HepG2 (cell line): ENCODE results near the gene TSN. TPM values are rescaled to one million over a fixed set of nuclear protein-coding genes. Genes with fewer than 3 reads are reported as not detected.

Experiments
- ARNTL ChIP-seq: sonication (generic); formaldehyde crosslinking; IDR thresholded peaks from 2 replicates; pipeline ENCODE4 v1.4.0; 2020; ENCODE audit warnings: mild to moderate bottlenecking, missing genetic modification reagents
- ATF2 ChIP-seq: sonication (generic); formaldehyde crosslinking; IDR thresholded peaks from 2 replicates; pipeline ENCODE4 v1.4.0; 2020; ENCODE audit warnings: missing genetic modification reagents
- CHD2 ChIP-seq: IDR thresholded peaks from 2 replicates; pipeline ENCODE4 v1.6.1; 2011; ENCODE audit warnings: low read depth, low read length, improper control_type of control experiment
- CREB1 ChIP-seq, 2 experiments: fragments of 450-650 bp in 1 of 2; IDR thresholded peaks; 2 replicates each; pipeline ENCODE4 v1.6.1; 2016 to 2017; ENCODE audit warnings: control low read depth in 1 of 2, mild to moderate bottlenecking in 1 of 2, missing compliant biosample characterization in 1 of 2, missing genetic modification characterization in 1 of 2
- GFI1 ChIP-seq: sonication (generic); formaldehyde crosslinking; IDR thresholded peaks from 2 replicates; pipeline ENCODE4 v1.5.0; 2020; ENCODE audit warnings: missing genetic modification reagents, mild to moderate bottlenecking, borderline replicate concordance
- GLI4 ChIP-seq: sonication (generic); formaldehyde crosslinking; IDR thresholded peaks from 2 replicates; pipeline ENCODE4 v1.5.1; 2020; ENCODE audit warnings: missing genetic modification reagents, mild to moderate bottlenecking, moderate library complexity, borderline replicate concordance
- GTF2F1 ChIP-seq: fragments of 150-350 bp; IDR thresholded peaks from 2 replicates; pipeline ENCODE4 v1.6.1; 2014; ENCODE audit warnings: low read length
- KLF11 ChIP-seq: IDR thresholded peaks from 2 replicates; pipeline ENCODE4 v1.6.1; 2016; ENCODE audit warnings: missing compliant biosample characterization
- KLF16 ChIP-seq, 2 experiments: sonication (generic) in 1 of 2; formaldehyde crosslinking in 1 of 2; IDR thresholded peaks; 2 replicates each; pipeline versions ENCODE4 v1.6.1 to v1.8.0; 2016 to 2023; ENCODE audit warnings: missing genetic modification reagents in 2 of 2, missing compliant biosample characterization in 1 of 2
- MAFF ChIP-seq: IDR thresholded peaks from 2 replicates; pipeline ENCODE4 v1.6.1; 2011; ENCODE audit warnings: low read depth, low read length, improper control_type of control experiment
- MNT ChIP-seq: fragments of 450-650 bp; IDR thresholded peaks from 2 replicates; pipeline ENCODE4 v1.6.1; 2016
- NBN ChIP-seq: fragments of 450-650 bp; conservative IDR thresholded peaks from 2 replicates; pipeline ENCODE4 v1.6.1; 2017
- PAXIP1 ChIP-seq: sonication (generic); formaldehyde crosslinking; conservative IDR thresholded peaks from 2 replicates; pipeline ENCODE4 v1.4.0; 2020; ENCODE audit warnings: mild to moderate bottlenecking, missing genetic modification reagents, moderate library complexity
- REPIN1 ChIP-seq: sonication (generic); formaldehyde crosslinking; IDR thresholded peaks from 2 replicates; pipeline ENCODE4 v1.8.0; 2022; ENCODE audit warnings: missing genetic modification reagents, low read depth, mild to moderate bottlenecking, borderline replicate concordance
- RFXANK ChIP-seq: IDR thresholded peaks from 2 replicates; pipeline ENCODE4 v1.6.1; 2016
- SMAD9 ChIP-seq: sonication (generic); formaldehyde crosslinking; IDR thresholded peaks from 2 replicates; pipeline ENCODE4 v1.5.1; 2020; ENCODE audit warnings: mild to moderate bottlenecking, missing genetic modification reagents
- ZNF251 ChIP-seq: sonication (generic); formaldehyde crosslinking; IDR thresholded peaks from 2 replicates; pipeline ENCODE4 v1.9.0; 2021; ENCODE audit warnings: mild to moderate bottlenecking, missing genetic modification reagents
- ZNF296 ChIP-seq: sonication (generic); formaldehyde crosslinking; conservative IDR thresholded peaks from 2 replicates; pipeline ENCODE4 v1.5.0; 2020; ENCODE audit warnings: mild to moderate bottlenecking, missing genetic modification reagents
- ZNF329 ChIP-seq: sonication (generic); formaldehyde crosslinking; IDR thresholded peaks from 2 replicates; pipeline ENCODE4 v1.9.0; 2021; ENCODE audit warnings: low read depth, mild to moderate bottlenecking, missing genetic modification reagents
- ZNF547 ChIP-seq: sonication (generic); formaldehyde crosslinking; IDR thresholded peaks from 2 replicates; pipeline ENCODE4 v1.5.1; 2020; ENCODE audit warnings: mild to moderate bottlenecking, missing genetic modification reagents
- ZNF644 ChIP-seq: IDR thresholded peaks from 2 replicates; pipeline ENCODE4 v1.6.1; 2016; ENCODE audit warnings: low read depth
- ZNF674 ChIP-seq: sonication (generic); formaldehyde crosslinking; IDR thresholded peaks from 2 replicates; pipeline ENCODE4 v1.5.0; 2020; ENCODE audit warnings: low read depth, mild to moderate bottlenecking, missing genetic modification reagents
- ZNF790 ChIP-seq: sonication (generic); formaldehyde crosslinking; IDR thresholded peaks from 2 replicates; pipeline ENCODE4 v1.8.0; 2022; ENCODE audit warnings: missing genetic modification reagents, mild to moderate bottlenecking, borderline replicate concordance
- ZNF800 ChIP-seq: sonication (generic); formaldehyde crosslinking; IDR thresholded peaks from 2 replicates; pipeline ENCODE4 v1.4.0; 2020; ENCODE audit warnings: missing genetic modification reagents
- polyA plus RNA-seq, 8 experiments: library from polyadenylated mRNA; depleted of rRNA in 3 of 8; stranded (reverse) in 7 of 8; unstranded in 1 of 8; fragments of >200 nt; fragmentation: Illumina TruSeq in 4 of 8; extraction: Trizol in 4 of 8; gene quantifications; 2 replicates each; pipeline versions ENCODE4 v1.2.1 to v1.2.3, GENCODE V29; 2011 to 2016; ENCODE audit warnings: low read depth in 4 of 8, missing spikeins in 1 of 8, mixed read lengths in 1 of 8; ENCODE audit not compliant: insufficient read depth in 1 of 8
- total RNA-seq, 5 experiments: library from RNA; depleted of rRNA; stranded (reverse); fragments of >200 nt; fragmentation: Illumina TruSeq; extraction: Trizol; gene quantifications; 2 replicates each; pipeline ENCODE4 v1.2.3, GENCODE V29; 2016; ENCODE audit warnings: low read depth in 1 of 5

The TSN gene
- total and polyA plus RNA-seq, 2 of the 13 experiments (the other 11 are each of a cell fraction or from before 2014, with no cell fraction given): 56.4 to 115 TPM

GRCh38 chr2:121707344-121707919, 48.0 kb upstream of the TSN start (continued):
- TF ChIP-seq ZNF790 (CRISPR knock-in tag) (no peak), SMAD9 (CRISPR knock-in tag) (no peak), PAXIP1 (CRISPR knock-in tag) (peak; percentile 64; the same call in 1 of the 2 replicates), ATF2 (CRISPR knock-in tag) (no peak), GFI1 (CRISPR knock-in tag) (no peak), CREB1 (IDR thresholded peaks at IDR 0.05) (no peak), CREB1 (CRISPR knock-in tag; IDR thresholded peaks at IDR 0.05) (no peak), NBN (no peak), ZNF547 (CRISPR knock-in tag) (no peak), GTF2F1 (no peak), KLF11 (CRISPR knock-in tag) (no peak), ZNF674 (no peak), GLI4 (CRISPR knock-in tag) (no peak), RFXANK (CRISPR knock-in tag) (no peak), ARNTL (no peak), ZNF329 (CRISPR knock-in tag) (no peak), KLF16 (CRISPR knock-in tag; IDR thresholded peaks at IDR 0.05) (0 out of 4 replicates have a peak, but pooled peaks of 1 of the 2 experiments have one; percentile 53), ZNF800 (CRISPR knock-in tag) (no peak), ZNF296 (no peak), ZNF251 (CRISPR knock-in tag) (no peak), CHD2 (no peak), ZNF644 (no peak), MAFF (no peak), MNT (no peak), REPIN1 (CRISPR knock-in tag) (no peak)
